ENCODE data around the gene FKBP11.
A peak's percentile ranks its signal among the peaks of the same experiment; 100 is the strongest.

Gene FKBP11

DNA sequence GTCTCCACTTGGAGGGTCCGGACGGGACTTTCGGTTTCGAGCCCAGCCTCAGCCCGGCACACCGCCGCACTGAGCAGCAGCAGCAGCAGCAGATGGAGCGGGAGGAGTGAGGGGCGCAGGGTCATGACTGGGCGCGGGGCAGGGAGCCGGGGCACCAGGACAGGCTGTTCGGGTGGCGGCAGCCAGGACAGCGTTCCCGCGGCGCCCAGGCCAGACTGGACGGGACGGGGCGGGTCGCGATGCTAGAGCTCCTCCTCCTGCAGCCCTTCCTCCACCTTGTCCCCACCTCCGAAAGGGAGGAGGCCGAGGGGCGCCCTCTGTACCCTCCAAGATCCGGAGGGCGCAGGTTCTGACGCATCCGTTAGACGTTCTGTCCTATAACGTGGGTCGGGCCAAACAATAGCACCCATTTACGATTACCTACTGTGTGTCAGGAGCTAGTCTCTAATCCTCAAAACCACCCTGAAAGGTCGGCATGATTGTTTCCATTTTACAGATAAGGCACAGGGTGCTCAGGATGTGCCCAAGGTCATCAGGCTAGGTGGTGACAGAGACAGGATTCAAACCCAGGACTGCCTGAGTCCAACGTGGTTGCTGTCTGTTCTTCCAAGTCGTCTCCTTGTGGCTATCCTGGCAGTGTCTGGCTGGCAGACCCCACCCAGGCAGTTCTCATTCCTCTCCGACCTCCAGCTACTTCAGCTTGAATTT is at the start of gene FKBP11:
Gene FKBP11, minus strand, starts transcription at position 189 of the 708 bp plus-strand sequence. Its CDS starts 64 bp downstream, at position 125.
- peak; percentile 39 to 57 (median 49) for DNase-seq (ENCODE audit: low read depth in 2 of 3, low spot score in 1 of 3)

DNA sequence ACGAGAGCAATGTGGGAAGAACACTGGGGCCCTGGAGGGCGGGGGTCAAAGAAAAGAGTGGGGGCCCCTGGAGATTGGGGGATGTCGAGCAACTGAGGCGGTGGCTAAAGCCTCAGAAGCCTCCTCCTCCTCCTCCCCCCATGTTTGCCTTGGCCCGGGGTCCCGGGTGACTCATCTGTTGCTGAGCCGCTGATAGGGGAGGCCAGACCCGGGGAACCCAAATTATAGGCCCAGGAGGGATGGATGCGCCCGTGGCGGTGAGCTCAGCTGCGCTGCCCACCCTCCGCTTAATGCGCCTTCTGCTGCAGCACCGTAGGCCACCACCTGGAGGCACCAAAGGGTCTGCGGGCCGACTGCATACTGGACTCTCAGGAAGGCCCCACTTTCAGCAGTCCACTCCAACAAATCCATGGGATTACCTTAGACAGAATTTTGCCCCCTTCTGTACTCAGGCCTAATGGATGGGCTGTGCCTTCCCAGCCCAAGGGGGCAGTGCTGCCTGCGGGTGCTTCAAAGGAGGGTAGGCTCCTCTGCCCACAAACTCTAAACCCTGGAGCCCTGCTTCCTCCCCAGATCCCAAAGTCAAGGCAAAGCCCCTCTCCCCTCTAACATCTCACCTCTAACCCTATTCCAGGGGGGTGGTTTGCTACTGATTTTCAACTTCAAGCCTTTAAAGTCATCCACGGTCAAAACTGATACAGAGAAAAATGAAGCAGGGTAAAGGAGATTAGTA is 48.8 kb upstream of the FKBP11 start:
- DNase-seq (ENCODE audit: low read depth in 2 of 3, low spot score in 1 of 3): no peak

DNA sequence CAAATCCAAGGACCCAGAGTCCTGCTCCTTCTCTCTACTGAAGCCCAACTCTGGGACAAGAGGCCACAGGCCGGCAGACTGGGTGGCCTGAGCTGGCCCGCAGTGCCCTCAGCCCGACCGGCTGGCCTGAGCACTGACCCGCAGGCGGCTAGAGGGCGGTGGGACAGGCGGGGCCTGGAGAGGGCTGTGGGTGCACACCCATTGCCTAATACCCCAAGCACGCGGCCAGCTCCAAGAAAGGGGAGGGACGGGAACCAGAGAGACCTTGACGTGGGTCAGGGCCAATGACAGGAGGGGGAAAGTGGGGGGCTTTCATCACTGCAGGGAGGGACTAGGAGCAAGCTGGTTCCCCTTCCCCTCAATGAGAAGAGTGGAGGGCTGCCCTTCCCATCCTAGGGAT is 48.2 kb upstream of the FKBP11 start:
- no peak for DNase-seq (ENCODE audit: low read depth in 2 of 3, low spot score in 1 of 3)

DNA sequence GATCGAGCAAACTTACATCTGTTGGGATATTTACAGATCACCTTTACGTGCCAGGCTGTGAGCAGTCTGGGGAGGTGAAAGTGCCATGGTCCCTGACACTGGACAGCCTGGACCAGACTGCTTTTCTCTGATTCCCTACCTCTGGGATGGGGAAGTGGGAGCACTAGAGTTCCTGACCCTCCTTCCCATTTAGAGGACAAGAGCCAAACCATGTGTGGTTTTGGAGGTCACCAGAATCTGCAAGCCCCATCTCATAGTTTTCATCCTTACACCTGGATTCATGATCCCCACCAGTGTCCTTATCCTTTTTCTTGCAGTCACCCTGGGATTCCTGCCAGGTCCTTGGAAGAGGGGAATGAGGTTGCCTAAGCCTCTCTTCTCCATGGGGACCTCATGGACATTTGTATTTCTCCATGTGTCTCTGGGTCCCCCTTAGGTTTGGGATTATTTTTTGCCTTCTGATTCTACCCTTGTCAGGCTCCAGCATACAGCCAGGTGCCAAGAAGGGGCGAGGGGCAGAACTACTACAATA is 47.7 kb upstream of the FKBP11 start:
- no peak for DNase-seq (ENCODE audit: low read depth in 2 of 3, low spot score in 1 of 3)

DNA sequence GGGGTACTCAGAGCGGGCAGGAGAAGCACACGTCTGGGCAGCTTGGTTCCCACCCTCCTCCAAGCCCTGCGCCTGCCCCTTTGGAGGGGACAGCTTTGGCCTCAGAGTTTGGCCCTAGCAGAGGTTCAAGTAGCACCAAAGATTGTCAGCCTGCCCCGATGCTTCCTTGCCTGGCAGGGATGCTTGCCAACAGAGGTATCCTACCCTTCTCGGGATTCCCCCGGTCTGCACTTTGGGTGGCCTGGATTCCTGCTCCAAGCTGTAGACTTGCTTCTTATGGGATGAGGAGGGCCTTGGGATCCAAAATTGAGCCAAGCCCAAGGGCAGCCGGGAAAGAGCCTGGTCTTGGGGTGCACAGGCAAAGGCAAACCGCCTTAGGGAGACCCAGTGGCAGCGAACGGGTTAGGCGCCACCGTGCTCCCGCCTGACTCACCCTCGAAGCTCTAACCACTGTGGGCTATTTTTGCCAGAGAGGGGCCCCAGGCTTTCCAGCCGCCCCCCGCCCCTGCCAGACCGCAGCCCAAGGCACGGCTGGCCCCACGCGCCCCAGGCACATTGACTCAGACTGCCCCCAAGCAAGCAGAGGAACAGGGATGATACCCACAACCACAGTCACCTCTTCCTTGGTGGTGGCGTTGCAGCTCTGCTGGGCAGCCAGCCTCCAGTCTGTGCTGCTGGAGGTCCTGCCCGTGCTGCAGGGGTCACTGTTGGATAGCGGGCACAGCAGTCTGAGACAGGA is 47.1 kb upstream of the FKBP11 start:
- DNase-seq (ENCODE audit: low read depth in 2 of 3, low spot score in 1 of 3): no peak

DNA sequence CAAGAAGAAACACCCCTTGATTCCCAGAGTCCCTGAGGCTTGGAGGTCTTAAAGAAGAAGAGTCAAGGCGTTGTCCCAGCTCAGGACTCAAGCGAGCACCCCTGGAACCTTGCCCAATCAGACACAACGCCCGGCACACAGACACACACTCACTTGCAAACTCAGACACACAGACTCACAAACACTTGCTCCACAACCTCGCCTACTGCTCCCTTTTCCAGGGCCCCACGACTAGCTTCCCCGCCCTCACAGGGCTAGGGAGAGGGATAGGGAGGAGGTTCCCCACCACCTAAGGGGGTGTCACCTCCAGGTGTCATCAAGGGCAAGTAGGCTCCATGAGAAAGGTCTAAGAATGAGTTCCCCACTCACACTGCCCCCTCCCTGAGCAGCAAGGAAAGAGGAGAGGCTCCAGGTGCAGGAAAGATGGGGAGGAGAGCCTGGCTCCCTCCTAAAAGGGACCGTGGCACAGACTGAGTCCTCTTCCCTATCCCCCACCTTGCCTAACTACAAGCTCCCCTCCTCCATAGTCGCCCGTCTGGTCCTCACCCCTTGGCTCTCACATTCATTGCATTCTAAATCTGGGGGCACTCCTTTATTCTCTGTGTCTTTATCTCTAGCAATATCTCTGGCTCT is 45.5 kb upstream of the FKBP11 start:
- no peak for DNase-seq (ENCODE audit: low read depth in 2 of 3, low spot score in 1 of 3)

DNA sequence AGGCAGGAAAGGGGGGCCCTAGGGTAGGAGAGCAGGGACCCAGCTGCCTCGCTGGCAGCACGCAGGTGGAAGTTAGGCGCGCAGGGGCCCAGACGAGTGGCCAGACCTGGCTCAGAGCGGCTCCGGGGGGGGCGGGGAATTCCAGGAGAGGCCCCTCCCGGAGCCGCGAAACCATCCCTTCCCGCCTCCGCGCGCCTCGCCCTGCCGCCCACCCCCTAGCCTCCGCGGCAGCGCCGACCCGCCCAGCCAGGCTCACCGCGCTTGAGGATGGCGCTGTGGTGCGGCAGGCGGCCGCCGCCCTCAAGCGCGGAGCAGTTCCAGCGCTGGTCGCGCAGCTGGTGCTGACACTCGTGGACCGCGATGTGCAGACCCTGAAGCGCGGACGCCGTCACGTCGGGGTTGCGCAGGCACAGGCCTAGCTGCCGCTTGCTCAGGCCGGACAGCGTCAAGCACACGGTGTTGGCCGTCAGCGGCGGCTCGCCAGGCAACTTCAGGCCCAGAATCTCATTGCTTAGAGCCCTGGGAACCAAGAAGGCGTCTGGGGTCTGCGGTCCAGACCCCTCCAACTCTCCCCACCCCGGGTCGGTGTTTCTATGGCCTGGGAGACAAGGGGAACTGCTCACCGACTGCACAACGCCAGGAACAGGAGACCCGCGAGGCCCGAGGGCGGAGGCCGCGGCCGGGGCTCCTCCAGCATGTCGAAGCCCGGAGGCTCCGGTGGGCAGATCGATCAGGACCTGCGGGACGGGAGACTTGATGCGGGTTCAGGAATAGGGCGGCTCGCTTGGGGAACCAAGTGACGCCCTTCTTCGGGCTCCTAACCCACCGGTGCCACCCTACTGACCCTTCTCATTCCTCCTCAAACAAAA is 44.8 kb upstream of the FKBP11 start:
- no peak for DNase-seq (ENCODE audit: low read depth in 2 of 3, low spot score in 1 of 3)

DNA sequence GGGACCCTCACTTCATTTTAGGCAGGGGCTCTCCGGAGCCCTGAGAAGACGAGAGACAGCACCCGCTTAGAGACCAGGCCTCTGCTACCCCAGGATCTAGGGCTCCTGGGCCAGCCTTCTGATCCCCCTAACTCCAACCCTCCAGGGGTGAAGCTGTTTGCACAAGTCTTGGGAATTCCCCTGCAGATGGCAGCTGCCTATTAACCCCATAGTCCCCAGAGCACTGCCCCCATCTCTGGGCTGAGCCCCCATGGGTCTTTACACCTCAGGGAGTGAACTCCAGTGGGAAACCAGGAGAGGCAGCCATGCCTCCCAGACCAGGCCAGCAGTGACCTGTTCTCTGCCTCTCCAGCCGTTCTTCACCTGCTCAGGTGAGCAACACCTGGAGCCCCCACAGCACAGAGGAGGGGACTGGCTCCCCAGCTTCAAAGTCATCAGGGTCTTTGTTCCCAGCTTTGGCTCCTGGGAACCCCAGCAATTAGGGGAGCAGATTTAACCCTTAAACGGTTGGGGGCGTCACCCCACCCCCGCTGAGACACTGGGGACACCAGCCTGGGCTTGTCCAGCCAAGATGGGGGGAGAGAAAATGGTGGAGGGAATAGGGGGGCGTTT is 44.0 kb upstream of the FKBP11 start:
- no peak for DNase-seq (ENCODE audit: low read depth in 2 of 3, low spot score in 1 of 3)

DNA sequence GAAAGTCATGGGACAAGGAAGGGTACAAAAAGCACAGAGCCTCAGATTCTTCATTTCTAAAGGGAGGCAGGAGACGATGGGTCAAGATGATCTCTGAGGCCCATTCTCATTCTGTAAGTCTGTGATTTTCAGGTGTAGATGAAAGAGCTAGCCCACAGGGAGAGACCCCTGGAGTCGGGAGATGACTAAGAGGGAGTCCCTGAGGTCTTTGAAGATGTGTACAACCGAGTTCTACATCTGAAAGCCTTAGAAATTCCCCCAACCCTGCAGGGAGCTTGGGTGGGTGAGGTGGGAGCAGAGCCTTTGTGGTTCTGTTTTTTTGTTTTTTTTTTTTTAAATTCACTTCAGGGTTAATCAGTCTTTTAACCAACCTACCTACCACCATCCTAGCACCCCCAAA is 43.2 kb upstream of the FKBP11 start:
- DNase-seq (ENCODE audit: low read depth in 2 of 3, low spot score in 1 of 3): no peak

DNA sequence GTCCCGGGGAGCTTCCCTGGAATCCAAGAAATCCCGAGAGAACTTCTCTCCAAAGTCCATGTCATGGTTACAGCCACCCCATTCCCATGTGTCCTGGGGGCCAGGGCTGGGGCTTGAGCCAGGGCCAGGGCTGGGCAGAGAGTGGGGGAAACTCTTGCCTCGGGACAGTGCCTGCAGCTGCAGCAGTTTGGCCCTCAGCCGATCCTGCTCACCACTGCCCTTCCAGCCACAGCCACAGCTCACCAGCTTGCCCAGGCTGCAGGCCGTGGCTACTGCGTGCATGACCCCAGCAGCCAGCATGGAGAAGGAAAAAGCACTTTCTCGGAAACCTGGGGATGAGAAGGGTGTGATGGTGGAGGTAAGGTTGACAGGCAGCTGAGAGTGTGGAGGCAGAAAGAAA is 42.7 kb upstream of the FKBP11 start:
- DNase-seq (ENCODE audit: low read depth in 2 of 3, low spot score in 1 of 3): no peak

DNA sequence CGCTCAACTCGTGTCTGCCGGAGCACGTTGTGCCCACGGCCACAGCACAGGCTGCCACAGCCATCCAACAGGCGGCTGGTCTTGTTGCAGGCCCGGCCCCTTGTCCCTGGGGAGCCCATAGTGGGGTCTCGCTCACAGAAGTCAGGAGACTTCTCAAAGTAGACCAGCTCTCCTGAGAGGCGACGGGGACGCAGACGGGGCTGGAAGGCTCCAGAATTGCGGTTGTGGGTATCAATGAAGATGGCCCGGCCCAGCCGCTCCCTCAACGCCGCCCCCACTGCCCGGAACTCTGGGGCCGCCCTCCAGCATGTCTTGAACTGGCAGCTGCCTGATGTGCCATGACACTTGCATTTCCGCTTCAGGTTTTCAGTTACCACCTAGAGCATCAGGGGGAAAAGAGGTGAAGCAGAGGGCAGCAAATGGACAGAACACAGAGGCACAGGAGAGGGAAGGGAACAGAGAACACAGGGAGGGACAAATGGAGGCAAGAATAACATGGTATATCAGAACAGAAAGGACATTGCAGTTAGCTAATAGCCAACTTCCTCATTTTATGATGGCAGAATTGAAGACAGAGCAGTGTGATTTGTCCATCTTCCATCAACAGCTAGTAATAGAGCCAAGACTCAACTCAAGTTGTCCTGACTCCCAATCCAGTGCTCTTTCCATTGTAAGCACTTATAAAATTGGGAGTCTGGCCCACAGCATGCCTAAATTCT is 41.0 kb upstream of the FKBP11 start:
- DNase-seq (ENCODE audit: low read depth in 2 of 3, low spot score in 1 of 3): no peak

DNA sequence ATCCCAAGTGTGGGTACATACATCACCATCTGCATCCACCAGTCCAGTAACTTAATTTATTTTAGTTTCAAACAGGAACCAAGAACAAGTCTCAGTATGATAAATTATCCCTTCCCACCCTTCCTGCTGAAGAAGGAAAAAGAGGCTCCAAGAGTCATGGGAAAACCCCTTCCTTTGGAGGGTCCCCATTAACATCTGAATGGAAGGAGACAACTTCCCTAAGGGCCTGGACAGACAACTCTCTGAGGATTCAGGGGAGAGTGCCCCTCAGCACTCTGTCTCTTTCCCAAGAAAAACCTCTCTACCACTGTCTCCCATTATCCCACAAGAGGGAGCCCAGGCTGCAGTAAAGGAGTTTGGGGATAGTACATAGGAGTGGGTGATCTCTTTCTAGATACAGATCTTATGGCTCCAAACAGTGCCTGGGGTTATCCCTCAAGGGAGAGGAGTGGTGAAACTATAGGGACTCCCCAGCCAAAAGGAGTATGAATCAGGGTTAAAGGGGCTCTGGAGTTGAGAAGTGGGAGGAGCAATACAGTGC is 40.1 kb upstream of the FKBP11 start:
- no peak for DNase-seq (ENCODE audit: low read depth in 2 of 3, low spot score in 1 of 3)

DNA sequence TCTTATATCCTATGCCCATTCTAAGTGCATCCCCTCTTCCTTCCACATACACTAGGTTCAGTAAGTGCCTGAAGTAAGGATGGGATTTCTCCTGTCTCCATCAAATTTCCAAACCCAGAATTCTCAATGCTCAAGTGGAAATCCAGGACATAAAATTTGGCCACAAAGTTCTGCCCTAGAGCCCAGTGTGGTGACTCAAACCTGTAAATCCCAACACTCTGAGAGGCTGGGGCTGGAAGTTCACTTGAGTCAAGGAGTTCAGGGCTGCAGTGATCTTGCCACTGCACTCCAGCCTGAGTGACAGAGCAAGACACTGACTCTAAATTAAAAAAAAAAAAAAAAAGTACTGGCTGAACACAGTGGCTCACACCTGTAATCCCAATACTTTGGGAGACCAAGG is 36.5 kb upstream of the FKBP11 start:
- DNase-seq (ENCODE audit: low read depth in 2 of 3, low spot score in 1 of 3): no peak

DNA sequence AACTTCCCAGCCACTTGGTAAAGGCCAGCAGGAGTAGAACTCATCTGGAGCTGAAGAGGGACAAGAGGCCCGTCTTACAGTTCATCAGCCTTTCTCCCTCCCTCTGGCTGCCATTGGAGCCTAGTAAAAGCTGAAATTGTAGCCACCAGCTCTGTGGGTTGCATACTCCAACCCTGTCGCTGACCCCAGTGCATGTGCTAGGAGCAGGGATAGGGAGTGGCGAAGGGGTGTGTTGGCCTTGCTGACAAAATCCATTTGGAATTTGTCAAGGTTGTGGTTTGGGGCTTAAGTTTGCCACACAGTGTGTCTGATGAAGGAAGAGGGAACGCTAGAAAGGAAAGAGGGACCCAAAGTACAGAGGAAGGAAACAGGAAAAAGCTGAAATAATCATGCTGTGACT is 36.0 kb upstream of the FKBP11 start:
- DNase-seq (ENCODE audit: low read depth in 2 of 3, low spot score in 1 of 3): no peak

DNA sequence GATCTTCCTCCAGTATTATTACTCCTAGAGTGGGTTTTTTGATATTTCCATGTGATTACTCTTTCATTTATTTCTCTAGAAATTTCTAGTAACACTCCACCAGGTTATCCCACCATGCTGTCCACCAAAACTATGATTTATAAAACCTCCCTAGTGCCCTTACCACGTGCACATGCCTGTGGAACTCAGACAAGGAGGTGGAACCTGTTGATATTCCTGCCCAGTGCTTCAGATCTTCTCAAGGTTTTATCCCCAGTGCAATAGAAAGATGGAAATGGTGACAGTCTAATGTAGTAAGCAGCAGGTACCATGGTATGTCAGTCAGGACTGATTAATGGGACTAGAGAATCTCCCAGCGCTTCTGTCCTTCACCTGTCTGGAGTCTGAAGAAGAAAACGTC is 35.5 kb upstream of the FKBP11 start:
- DNase-seq (ENCODE audit: low read depth in 2 of 3, low spot score in 1 of 3): no peak

DNA sequence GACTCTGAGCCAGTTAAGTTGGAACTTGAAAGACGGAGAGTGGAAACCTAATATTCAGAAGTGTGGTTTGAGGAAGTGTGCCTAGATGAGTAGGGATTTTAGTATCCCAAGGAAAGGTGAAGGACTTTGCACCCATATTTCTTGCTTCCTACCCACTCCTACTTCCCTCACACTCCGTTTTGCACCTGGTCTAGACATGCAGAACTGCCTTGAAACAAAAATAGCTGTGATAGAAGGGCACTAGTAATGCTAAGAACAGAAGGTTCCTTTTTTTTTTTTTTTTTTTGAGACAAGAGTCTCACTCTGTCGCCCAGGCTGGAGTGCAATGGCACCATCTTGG is 32.7 kb upstream of the FKBP11 start:
- no peak for DNase-seq (ENCODE audit: low read depth in 2 of 3, low spot score in 1 of 3)

DNA sequence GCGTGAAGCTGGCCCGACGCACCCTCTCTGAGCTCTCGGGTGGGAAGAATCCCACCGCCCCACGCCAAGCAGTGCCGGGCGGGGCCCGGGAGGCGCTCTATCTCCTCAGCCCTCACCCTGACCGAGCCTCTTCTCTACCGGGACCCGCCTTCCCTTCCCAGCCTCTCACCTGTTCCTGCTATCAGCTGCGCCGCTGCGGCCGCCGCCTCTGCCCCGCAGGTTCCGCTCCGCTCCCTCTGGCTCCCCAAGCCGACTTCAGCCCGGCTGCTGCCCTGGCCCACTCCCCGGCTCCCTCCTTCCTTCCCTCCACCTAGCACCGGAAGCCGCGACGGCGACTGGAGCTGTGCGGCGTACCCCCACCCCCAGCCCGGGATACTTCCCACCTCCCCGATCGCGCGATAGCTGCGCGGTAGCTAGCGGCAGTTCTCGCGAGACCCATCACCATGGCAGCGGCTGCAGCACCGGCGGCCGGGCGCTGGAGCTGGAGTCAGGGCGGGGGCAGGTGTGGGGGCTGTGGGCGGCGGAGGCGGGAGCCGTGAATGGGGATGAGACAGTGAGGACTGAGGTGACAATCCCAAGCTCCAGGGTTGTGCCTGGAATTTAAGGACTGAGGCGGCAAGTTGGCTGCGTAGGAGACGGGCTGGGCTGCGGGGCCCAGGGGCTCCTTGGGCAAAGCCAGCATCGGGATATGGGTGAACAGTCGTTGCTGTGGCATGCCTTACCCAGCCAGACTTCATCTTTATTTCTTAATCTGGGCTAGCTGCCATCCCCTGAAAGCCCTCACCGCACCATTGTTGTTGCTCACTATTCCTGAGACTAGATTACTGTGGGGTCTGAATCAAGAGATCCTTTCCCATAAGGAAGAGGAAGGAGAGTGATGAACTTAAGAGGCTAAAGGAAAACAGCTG is 32.1 kb upstream of the FKBP11 start, which contains the start of gene ARF3:
Gene ARF3, minus strand, starts transcription at position 347 of the 908 bp plus-strand sequence. CDS start 16,392 bp downstream, outside the sequence.
- DNase-seq (ENCODE audit: low read depth in 2 of 3, low spot score in 1 of 3): peak; percentile 87 to 95 (median 93)

Measured in stimulated activated CD4-positive, alpha-beta T cell treated with anti-CD3 and anti-CD28 coated beads, Interleukin-12 subunit alpha, Interleukin-12 subunit beta, amount 100 ng/mL, for 48 hours (primary cell).